GM21825 (cell line): ENCODE results near the gene CTNND1.
"Not testable (repeated sequence)": the region's sequence is repeated elsewhere in the genome, so short reads cannot be mapped to it uniquely, and the experiment has no call there.

ENCODE experiments used
- ATAC-seq: cut with Tn5 transposase; IDR thresholded peaks from one replicate; pipeline ENCODE4 v1.9.1; 2021; ENCODE audit warnings: mild to moderate bottlenecking, moderate library complexity; ENCODE audit not compliant: unreplicated experiment

The CTNND1 gene

DNA sequence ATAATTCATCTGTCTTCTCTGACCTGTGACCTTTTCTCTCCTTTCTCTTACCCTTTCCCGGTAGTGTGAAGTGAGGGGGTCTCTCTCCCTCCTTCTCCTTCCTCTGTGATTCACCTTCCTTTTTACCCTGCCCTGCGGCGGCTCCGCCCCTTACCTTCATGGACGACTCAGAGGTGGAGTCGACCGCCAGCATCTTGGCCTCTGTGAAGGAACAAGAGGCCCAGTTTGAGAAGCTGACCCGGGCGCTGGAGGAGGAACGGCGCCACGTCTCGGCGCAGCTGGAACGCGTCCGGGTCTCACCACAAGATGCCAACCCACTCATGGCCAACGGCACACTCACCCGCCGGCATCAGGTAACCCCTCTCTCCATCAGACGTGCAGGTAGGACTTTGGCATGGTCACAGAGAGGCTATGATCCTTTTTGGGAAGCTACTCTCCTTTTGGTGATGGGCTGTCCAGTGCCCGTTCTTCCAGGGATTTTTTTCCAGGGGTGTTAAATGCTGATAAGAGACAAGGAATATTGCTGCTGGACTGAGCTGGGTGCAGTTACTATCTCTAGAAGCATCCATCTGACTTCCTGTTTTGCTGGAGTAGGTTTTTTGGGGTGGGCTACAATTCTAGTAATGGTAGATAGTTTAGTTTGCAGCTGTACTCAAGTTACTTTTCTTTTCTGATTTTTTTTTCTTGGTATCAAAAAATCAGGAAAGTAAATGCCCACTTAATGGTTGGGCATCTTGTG lies 29.9 kb downstream of the CTNND1 start:
- ATAC-seq, result no peak

DNA sequence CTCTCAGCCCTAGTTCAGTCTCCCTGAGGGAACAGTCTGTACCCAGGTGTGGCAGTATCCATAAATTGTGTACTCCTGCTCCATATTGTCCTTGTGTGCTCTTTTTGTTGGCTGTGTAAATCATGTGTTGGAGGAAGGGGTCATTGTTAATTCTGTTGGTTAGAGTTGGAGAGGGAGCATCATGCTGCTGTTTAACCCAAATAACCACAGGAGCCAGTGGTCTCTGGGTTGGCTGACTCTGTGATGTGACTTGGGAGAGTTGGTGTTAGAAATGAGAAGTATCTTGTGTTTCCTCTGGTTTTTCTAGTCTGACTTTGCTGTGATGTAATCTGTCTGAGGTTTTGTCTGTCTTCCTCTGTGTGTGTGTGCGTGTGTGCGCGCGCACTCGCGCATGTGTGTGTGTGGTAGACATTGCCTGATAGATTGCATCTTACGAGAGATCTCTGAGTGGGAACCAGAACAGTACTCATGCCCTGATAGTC lies 30.5 kb downstream of the CTNND1 start:
- peak; percentile 77 for ATAC-seq

DNA sequence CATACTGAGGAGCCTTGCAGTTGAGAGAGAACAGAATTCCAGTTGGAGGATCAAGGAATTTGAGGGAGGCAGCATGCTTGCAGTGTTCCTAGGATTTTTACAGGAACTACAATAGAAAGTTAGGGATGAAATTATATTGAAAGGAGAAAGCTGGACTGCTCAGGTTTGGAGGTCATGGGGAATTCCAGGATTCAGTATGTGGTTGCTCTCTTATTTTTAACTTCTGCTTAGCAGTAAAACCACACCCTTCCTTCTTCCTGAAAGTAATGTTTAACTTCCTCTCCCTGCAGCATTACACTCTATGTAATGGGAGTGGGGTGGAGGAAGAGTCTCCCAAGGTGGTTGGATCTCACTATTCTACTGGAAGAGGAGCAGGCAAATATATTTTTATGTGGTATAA lies 31.3 kb downstream of the CTNND1 start:
- ATAC-seq, result peak; percentile 36

DNA sequence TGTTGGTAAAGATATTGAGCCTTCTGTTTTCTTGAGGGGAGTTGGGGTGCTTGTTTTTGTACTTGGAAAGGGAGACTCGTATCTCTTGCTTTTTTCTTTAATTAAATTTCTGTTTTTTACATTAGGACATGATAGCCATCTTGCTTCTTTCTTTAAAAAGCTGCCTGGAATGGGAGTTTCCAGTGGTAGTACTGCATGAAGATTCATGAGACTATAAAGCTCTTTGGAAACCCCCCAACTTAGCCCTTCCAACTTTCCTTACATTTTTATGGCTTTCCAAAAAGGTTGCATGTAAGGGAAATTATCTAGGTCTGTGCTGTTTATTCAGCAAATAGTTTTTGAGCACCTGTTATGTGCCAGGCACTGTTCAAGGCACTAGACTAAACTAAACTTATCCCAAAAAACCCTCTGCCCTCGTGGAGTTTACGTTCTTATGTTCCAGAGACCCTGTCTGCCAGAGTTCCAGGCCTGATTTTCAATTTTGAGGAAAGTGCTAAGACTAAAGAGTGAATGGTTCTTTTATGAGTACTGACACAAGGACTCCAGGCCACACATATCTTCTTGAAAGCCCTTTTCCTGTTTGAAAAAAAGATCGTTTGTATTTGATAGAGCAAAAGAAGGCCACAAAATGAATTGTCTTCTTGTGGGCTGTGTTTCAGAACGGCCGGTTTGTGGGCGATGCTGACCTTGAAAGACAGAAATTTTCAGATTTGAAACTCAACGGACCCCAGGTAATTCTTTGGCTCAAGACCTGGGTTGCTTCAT lies 31.9 kb downstream of the CTNND1 start:
- no peak for ATAC-seq

DNA sequence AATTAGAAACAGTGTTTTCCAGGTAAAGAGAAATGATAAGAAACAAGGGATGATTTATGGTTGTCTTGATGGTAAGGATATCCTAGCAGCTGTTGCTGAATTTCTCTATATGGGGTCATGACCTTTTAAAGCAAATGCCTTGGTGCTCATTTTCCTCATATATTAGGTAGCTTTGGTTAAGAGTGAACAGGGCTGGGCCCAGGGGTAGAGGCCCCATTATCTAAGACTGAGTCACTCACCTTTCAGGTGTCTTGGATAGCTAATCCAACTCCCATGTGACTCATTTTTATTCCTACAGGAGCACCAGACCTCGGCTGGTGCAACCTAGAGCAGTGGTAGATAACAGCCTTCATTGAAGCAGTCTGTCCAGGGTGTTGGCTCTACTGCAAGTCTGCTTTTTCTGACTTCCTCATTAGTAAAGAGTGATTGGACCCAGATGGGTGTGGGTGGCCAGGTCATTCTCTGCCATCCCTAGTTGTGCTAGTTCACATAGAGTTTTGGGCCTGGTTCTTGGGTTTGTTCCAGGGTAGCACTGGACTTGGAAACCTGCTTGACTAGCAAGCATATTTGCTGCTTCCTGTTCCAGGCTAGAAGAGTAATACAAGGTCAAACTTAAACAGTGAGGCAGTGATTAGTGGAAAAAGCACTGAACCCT lies 37.4 kb downstream of the CTNND1 start:
- no peak for ATAC-seq

DNA sequence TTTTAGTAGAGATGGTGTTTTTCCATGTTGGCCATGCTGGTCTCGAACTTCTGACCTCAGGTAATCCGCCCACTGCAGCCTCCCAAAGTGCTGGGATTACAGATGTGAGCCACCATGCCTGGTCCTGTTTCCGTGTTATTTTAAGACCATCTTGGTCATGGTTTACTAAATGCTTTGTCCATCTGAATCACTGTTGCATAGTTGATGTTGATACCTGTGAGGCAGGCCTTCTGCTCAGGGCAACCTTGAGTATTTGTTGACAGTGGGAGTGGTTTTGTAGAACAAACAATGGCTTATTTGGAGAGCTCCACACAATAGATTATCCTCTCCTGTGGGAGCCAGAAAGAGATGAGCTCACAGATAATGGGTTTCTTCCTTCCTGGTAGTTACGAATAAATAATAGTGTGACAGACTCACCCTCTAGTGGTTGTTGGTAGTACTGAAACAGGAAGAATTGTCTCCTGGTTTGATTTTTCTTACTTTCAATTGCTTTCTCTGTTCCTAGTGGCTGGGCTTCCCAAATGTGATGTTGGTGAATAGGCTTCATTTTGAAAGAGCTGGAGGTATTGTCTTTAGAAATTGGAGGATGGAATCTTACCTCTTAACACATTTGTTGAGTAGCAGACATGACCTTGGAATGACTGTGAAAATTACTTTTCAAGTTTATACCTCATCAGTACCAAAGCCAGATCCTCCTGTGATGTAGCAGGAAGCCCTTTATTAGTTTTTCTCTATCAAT lies 39.0 kb downstream of the CTNND1 start:
- peak; percentile 79 for ATAC-seq

DNA sequence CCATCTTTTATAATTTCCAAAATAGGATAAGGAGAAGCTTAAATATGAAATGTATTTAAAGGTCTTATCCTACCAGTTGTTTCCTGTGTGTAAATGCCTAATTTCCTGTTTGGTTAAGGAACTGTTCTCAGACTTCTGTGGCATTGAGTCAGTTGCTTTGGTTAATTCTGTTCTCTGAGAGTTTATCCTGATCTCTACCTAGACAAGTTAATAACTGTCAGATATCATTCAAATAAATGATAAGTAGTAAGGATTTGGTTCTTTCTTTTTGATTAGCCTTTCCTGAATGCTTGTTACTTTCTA lies 39.5 kb downstream of the CTNND1 start:
- no peak for ATAC-seq

DNA sequence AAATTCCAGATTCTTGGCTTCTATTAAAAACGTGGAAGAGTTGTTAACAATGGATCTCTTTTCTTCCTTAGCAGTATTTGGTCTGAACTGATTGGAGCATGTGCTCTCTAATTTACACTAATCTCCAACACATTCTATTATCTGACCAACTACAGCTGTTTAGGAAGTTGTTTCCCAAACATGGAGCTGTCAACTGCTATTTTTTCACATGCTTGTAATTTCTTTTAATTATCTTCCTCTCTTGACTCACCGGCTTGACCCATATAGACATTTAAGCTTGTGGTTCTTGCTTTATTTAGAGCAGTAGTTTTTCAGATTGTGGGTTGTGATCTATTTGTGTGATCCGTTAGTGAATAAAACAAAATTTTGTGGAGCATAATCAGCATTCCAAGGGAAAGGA lies 40.8 kb downstream of the CTNND1 start:
- no peak for ATAC-seq

DNA sequence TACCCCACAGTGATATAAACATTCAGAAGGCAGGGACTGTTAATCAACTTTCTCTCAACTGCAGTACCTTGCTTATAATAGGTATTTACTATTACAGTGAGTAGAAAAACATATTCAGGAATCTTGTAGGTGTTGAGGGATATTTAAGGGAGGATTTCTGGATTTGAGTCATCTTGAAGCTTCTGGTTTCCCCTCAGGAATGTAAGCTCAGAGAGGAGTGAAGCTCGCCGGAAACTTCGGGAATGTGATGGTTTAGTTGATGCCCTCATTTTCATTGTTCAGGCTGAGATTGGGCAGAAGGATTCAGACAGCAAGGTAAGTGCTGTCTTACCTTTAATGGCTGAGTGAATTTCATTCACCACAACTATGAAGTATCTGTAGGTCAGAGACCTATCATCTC lies 42.9 kb downstream of the CTNND1 start:
- ATAC-seq, result no peak

DNA sequence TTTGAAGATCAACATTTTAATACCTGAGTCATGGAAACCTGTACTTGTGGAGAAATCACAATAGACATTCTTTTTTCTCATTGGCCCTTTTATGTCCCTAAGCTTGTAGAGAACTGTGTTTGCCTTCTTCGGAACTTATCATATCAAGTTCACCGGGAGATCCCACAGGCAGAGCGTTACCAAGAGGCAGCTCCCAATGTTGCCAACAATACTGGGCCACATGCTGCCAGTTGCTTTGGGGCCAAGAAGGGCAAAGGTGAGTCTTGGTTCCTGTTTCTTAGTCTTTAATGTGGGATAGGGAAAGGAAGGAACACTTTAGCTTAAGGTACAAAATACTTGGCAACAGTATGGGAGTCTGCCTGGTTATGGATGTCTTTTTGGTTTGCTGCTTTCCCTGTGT lies 44.2 kb downstream of the CTNND1 start:
- no peak for ATAC-seq

DNA sequence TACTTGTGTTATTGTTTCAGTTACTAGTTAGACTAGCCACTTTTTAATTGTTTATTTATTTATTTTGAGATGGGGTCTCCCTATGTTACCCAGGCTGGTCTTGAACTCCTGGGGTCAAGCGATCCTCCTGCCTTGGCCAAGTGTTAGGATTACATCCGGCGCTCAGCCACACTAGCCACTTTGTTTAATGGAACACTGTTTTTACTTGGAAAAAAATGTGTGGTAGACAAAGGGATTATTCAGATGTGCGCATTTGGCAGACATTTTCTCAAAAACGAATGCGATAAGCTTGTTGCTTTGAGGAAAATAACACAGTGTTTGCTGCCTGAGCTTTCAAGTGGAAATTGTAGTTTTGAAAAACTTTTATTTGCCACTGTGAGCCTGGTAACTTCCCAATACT lies 51.0 kb downstream of the CTNND1 start:
- no peak for ATAC-seq

DNA sequence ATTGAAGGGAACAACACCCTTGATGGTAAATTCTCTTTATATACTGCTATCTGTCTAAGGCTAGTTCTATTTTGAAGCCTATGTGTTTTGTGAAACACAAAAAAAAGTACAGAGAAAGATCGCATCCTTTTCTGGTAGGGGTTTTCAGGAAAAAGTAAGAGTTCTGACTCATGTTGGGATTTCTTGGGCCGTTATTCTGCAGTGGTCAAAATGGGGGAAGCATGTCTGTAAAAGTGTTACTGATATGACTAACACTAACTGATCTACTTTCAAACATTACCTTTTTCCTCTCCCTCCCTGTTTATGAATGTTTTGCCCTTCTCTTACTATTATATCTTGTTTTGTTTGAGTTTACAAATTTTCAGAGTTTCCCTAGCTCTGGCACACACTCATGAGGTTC lies 53.9 kb downstream of the CTNND1 start:
- ATAC-seq, result peak; percentile 66

DNA sequence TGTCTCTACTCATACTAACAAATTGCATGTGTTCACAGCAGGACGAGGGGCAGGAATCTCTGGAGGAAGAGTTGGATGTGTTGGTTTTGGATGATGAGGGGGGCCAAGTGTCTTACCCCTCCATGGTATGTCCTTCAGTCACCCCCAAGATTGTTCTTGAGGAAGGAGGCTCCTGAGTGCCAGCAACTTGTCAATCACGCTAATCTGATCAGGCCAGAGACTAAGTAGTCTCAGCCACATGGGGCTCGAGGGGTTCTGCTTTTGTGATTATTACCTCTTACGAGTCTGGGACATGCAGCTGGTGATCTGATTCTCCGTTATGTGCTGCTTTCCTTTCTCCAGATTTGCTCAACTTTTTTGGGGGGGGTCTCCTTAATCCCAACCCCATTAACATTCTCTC lies 54.3 kb downstream of the CTNND1 start:
- peak; percentile 24 for ATAC-seq

DNA sequence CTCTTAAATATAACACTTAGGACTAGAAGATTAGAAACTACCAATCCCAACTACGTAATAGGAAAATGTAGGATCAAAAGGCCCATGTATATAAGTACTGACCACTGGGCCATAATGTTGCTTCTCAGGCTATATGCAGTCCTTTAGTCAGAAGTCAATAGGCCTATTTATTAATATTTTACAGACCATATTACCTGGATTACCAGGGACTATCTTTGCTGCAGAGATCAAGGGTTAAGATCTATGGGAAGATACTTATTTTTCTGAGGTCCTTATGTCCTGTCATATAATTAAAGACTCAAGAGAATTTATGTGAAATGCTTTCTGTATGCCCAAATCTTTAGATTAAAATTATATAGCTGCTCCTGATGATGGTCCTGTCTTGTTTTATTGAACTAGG lies 57.2 kb downstream of the CTNND1 start:
- no peak for ATAC-seq

DNA sequence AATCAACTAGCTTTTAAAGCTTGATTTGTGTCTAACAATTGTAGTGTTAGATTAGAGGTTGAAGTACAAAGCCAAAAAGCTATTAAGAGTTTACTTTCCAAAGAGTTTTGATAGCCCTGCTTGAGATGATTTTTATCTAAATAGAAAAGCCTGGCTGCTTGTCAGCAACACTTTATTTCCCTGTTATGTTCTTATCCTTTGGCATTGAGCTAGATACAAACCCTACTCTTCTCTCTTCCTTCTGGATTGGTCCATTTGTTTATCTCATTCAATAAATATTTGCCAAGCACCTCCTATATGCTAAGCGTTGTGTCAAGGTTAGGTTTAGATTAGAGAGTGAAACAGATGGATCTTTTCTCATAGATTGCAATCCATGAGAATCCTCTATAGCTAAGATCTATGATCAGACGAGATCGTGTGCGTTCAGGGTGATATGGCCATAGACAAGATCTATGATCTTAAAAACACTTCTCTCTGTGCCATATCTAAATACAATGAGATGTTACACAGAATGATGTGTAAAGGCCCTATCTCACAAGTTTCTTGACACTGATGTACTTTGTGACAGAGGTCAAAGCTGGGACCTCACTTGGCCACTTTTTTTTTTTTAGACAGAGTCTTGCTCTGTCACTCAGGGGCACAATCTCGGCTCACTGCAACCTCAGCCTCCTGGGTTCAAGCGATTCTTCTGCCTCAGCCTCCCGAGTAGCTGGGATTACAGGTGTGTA lies 57.8 kb downstream of the CTNND1 start:
- no peak for ATAC-seq

DNA sequence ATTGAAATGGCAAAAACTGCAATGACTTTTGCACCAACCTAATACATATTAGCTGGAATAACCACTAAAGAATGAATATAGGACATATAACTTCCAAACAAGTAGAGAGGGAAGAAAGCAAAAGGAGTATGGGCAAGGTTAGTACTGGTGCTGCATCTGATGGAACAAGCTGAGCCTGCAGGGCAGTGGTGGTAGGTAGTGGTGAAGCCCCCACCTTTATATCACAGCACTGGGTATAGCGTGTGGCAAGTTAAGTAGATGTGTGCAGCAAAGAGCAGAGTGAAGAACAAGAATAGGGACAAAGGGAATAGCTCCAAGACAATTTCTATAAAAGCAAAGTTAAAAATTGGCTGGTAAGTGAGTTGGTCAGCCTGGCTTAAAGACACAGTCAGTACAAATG lies 62.3 kb downstream of the CTNND1 start:
- ATAC-seq, result no peak

DNA sequence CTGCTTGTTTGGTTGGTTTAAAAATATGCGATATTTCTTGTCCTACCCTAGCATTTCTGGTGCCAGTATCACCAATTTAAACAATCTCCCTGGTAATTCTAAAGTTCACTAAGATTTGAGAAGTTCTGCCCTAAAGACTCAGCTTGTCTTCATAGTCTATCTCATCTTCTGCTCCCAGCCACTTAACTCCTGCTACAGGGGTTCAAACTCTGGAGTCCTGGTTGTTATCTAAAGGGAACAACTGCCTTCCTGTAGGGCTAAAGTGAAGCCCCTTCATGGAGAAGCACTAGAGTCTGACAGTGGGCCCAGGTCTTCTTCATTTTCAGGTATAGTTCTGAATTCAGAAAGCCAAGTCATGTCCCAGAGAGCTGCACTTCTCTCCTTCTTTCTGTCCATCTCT lies 73.2 kb downstream of the CTNND1 start:
- ATAC-seq, result no peak

DNA sequence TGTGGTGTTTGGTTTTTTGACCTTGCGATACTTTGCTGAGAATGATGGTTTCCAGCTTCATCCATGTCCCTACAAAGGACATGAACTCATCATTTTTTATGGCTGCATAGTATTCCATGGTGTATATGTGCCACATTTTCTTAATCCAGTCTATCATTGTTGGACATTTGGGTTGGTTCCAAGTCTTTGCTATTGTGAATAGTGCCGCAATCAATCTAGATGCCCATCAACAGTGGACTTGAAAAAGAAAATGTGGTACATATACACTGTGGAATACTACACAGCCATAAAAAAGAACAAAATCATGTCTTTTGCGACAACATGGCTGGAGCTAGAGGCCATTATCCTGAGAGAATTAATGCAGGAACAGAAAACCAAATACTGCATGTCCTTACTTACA lies 77.0 kb downstream of the CTNND1 start:
- not testable (repeated sequence) for ATAC-seq

DNA sequence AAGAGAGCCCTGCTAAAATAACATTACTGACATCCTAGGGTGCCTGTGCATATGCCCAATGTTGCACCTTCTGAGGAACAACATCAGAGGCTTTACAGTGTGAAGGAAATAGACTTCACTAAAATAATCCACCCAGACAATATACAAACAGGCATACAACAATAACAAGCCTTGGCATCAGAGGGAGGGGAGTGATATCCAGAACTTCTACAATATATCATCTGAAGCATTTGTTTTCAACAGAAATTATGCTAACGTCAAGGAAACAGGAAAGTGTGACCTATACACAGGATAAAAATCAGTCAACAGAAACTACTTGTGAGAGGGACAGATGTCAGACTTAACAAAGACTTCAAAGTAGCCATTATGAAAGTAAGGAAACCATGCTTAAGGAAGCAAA lies 81.3 kb downstream of the CTNND1 start:
- ATAC-seq, result no peak

DNA sequence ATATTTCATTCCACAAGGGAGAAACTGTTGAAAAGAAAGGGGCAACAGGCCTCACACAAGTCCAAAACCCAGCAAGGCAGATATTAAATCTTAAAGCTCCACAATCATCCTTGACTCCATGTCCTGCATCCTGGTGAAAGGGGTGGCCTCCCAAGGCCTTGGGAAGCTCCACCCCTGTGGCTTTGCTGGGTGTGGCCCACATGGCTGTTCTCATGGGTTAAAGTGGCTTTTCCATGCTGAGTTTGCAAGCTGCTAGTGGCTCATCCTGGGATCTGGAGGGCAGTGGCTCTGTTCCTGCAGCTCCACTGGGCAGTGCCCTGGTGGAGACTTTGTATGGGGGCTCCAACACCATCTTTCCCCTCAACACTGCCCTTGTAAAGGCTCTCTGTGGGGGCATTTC lies 106.4 kb downstream of the CTNND1 start:
- ATAC-seq, result no peak

DNA sequence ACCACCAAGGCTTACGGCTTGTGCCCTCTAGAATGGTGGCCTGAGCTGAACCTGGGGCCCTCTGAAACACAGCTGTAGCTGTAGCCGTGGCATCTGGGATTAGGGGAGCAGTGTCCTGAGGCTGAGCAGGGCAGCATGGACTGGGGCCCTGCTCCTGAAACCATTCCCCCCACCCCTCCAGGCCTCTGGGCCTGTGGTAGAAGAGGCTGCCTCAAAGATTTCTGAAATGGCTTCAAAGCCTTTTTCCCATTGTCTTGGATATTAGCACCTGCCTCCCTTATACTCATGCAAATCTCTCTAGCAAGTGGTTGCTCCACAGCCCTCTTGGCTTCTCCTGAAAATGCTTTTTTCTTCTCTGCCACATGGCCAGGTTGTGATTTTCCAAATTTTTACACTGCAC lies 106.9 kb downstream of the CTNND1 start:
- no peak for ATAC-seq
